Activated CD4-positive, alpha-beta T cell treated with anti-CD3 and anti-CD28 coated beads, Interleukin-2, amount 50 U/mL, for 24 hours (primary cell): ENCODE measurements around the gene KIAA0586.
A peak's percentile ranks its signal among the peaks of the same experiment; 100 is the strongest.
"Not testable (repeated sequence)": the region's sequence is repeated elsewhere in the genome, so short reads cannot be mapped to it uniquely, and the experiment has no call there.

ENCODE experiments used
- DNase-seq, 2 donors: peaks; one replicate each; pipeline ENCODE4 v3.0.0-alpha.2; 2020; ENCODE audit warnings: low read depth in 1 of 2, low spot score in 1 of 2

The KIAA0586 gene

DNA sequence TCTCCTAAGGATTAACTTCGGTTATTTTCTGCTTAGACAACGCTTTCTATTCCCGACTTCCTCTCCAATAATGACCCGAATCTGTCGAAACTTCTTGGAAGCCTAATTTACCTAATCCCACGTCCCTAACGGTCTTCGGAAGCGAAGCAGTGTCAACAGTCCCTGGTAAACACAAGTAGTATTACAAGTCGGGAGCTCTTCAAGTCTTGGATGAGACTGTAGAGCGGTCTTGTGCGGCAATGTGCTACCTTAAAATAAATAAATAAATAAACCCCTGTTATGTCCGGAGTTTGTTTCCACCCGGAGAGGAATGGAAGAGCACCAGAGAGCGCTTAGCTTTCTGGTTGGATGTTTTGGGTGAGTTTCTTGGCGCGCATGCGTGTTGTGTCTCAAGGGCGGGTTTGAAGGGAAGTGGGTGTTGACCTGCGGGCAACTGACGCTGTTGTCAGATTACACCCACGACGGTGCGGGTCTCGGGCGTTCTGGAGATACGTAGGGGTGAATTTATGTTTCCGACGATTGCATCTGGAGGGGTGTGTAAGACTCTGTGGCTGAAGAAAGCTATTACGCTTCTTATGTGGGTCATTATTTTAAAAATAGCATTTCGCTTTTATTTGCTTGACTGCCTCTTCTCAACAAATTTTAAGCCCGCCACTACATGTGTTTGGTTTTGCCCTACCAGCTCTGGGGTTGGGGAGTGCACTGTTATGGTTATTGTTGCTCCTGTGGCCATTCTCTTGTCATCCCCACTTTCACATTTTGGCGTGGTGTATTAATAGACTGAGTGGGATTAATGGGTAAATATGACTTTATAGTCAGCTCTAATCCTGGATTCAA, at the start of gene KIAA0586, which contains the start of gene TIMM9:
Gene KIAA0586 (plus strand): TSS at position 439 of the 837 bp plus-strand sequence. CDS start 546 bp downstream, outside the sequence.
Gene TIMM9 (minus strand): TSS at position 251 of the 837 bp plus-strand sequence. CDS start 15,586 bp downstream, outside the sequence.
- peak; percentile 86 to 96 for DNase-seq

DNA sequence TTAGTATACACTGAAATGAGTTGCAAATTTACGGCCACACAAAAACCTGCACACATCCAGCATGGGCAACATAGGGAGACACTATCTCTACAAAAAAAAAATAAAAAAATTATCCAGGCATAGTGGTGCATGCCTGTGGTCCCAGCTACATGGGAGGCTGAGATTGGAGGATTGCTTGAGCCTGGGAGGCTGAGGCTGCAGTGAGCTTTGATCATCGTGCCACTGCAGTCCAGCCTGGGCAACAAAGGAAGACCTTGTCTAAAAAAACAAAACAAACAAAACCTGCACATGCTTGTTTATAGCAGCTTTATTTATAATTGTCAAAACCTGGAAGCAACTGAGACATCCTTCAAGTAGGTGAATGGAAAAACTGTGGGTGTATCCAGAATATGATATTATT, 36.7 kb upstream of the KIAA0586 start:
- DNase-seq: no peak

DNA sequence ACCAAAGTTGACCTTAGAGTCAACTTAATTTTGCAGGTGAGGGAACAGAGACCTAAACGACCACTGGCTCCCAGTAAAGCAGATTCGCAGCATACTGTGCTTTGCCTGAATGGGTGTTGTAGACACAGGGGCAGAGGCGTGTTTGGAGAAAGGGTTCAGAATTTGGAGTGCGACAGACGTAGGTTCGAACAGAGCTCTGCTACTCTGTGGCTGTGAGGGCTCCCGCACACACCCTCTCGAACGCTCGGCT, 32.0 kb upstream of the KIAA0586 start:
- no peak for DNase-seq

DNA sequence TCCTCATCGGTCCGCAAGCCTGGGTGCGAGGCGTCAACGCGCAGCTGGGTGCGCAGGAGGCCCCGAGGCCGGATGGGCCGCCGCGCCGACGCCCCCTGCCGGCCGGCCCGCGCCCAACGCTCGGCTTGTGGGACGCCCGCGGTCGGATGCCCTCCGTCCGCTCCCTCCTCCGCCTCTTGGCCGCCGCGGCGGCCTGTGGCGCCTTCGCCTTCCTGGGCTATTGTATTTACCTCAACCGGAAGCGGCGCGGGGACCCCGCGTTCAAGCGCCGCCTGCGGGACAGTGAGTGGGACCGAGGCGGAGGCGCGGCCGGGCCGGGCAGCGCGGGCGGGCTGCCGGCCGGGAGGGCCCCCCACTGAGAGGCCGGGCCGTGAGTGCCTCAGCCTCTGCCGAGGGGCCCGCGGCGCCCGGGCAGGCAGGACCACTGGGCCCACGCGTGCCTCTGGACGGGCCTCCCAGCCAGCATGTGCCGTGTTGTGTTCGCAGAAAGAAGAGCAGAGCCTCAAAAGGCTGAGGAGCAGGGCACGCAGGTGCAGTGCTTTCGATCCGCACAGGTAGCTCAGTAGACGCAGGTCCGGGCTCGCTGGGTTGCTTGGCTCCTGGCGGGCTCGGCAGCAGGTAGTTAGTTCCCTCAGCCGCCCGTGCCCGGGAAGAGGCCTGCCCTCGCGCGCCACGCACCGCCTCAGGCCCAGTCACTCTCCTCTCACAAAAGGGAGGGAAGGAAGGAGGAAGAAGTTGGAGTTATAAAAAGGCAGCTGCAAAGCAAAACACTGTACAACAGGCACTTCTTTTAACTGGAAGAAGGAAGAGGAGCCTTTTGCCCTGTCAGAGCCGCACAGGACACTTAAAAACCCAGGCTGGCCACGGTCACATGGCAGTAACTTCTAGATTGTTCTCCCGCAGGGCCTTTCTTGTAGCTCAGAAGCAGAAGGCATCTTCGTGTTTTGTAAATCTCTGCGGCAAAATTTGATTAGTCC, 31.4 kb upstream of the KIAA0586 start, which contains the start of gene TOMM20L:
Gene TOMM20L (plus strand): TSS at position 119 of the 977 bp plus-strand sequence. CDS start 28 bp downstream, at position 147.
- DNase-seq: peak; percentile 41 to 56

DNA sequence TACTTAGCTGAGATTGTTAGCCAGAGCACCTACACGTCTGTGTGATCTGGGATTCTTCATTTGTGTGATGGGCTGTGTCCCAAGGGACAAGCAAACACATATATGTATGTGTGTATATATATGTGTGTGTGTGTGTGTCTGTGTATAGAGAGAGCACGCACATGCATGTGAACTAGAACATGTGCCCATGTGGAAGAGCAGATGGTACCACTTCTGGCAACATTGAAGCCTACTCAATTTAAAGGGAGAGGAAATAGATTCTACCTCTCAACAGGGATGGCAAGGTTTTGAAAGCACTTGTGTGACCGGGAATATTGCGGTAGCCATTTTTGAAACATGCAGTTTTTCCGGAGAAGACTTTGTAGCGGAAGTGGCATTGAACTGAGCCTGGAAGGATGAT, 30.4 kb upstream of the KIAA0586 start:
- no peak for DNase-seq

DNA sequence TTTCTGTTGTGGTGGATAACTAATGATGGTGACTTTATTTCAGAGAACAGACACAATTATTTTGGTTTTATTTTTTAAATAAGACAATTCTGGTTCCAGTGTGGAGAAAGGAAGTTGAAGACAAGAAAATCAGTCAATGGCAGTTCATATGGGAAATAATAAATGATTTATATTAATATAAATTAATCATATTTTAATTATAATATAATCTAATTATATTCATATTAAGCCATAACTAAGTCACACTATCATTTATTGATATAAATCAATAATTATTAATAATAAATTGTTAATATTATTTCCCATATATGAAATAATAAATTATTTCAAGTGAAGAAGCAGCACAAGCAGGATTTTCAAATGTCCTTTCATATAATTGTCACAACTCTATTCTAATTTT, 29.0 kb upstream of the KIAA0586 start:
- DNase-seq: no peak

DNA sequence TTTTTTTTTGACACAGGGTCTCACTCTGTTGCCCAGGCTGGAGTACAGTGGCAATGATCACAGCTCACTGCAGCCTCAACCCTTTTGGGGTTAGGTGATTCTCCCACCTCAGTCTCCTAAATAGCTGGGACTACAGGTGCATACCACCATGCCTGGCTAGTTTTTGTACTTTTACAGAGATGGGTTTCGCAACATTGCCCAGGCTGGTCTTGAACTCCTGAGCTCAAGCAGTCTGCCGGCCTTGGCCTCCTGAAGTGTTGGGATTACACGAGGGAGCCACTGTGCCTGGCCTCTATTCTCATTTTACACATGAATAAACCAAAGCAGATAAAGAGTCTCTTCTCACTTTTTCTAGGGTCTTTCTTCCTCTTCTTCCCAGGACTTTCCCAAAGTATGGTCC, 28.6 kb upstream of the KIAA0586 start:
- no peak for DNase-seq

DNA sequence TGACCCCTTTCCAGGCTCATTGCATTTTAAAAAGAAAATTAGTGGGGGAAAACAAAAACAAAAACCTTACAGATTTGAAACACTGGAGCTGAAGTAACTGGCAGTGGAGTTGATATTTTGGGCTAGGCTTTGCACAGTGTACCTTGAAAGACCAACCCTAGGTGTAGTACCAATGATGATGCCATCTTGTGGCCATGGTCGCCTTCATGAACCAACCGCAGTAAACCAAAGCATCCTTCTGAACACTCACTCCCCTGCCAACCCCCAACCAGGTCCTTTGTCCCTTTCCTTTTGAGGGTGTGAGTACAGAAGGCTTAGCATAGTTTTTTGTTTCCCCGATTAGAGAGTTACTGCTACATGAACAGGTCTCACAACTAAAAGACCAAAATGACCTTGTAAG, 25.9 kb upstream of the KIAA0586 start:
- no peak for DNase-seq

DNA sequence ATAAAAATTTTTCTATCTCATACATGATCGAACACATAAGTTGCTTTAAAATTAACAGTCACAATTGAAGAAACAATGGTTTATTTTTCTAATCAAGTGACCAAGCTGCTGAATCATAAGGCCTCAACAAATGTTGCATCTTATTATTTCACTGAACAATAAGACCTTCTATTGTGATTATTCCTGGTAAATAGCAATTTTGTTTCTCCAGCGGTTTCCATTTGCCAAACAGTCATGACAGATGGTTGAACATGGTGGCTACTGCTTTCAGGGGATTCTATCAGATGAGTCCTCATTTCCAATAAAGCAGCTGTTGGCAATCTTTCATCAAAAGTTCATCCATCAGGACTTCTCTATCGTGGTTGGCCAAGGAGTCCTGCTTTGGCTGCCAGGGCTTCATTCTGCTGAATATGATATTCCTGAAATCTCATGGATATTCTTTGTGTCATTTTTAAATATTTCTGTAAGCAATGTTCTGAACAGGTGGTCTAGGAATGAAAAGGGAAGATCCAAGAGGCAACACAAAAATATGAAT, 18.8 kb upstream of the KIAA0586 start:
- no peak for DNase-seq

DNA sequence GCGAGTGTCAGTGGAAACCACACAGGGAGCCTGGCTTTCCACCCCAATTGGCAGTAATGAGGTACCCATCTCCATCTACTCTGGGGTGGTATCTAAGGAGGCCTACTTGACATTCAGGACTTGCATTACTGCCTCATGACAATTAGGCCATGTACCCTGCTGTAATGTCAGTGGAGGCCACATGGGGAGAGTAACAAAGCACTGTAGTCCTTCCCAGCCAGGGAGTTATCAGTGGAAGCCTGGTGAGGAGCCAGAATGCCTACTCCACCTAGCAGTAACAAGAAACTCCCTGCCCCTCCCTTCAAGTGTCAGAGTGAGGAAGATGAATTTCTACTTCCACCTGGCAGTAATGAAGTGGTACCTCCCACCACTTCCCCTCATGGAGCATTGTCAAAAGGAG, 12.7 kb upstream of the KIAA0586 start:
- DNase-seq: no peak

DNA sequence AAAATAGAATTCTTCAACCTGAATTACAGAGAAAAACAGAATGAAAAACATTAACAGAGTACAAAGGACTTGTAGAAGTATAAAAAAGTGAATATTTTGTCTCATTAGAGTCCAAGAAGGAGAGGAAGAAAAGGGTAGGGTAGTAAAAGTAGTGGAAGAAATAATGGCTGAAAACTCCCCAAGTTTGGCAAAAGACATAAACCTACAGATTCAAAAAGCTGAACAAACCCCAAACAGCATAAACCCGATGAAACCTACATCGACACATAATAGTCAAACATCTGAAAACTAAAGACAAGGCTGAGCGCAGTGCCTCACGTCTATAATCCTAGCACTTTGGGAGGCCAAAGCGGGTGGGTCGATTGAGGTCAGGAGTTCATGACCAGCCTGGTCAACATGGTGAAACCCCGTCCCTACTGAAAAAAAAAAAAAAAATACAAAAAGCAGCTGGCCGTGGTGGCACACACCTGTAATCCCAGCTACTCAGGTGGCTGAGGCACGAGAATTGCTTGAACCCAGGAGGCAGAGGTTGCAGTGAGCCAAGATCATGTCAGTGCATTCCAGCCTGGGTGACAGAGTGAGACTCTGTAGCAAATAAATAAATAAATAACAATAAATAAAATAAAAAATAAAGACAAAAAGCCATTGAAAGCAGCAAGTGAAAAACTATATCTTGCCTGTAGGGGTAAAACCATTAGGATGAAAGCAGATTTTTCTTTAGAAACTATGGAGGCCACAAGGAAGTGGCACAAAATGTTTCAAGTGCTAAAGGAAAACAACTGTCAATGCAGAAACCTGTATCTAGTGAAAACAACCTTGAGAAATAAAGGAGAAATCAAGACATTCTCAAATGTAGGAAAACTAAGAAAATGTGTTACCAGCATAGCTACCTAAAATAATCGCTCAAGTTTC, 11.6 kb upstream of the KIAA0586 start:
- no peak for DNase-seq

DNA sequence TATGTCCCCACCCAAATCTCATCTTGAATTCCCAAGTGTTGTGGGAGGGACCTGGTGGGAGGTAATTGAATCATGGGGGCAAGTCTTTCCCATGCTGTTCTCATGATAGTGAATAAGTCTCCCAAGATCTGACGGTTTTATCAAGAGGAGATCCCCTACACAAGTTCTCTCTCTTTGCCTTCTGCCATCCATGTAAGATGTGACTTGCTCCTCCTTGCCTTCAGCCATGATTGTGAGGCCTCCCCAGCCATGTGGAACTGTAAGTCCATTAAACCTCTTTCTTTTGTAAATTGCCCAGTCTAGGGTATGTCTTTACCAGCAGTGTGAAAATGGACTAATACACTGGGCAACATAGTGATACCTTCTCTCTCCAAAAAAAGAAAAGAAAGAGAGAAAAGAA, 10.6 kb upstream of the KIAA0586 start:
- DNase-seq: not testable (repeated sequence)

DNA sequence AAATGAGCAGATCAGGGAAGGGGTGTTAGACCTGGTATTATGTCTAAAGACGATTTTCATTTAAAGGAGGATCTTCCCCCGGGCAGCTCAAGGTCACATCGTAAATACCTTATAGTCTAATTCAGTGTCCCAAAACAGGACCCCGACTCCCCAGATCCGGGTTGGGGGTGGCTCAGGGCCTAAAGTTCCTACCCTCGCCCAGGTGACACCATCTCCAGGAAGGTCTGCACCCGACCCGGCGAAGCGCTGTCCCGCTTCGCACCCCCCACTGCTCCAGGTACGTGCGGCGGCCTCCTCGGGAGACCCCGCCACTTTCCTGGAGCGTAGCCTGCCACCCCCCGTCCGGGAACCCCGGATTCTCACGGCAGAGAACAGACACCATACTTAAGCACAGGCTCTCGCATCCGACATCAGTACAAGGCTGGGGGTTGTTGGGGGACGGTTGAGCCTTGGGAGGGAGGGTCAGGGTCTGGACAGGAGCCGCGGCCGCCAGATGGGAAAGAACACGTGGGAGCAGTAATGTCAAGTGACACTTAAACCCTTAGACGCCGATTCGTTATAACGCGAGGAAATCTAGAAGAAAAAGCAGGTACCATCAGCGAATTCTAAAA, 744 bp upstream of the KIAA0586 start:
- peak; percentile 46 for DNase-seq

DNA sequence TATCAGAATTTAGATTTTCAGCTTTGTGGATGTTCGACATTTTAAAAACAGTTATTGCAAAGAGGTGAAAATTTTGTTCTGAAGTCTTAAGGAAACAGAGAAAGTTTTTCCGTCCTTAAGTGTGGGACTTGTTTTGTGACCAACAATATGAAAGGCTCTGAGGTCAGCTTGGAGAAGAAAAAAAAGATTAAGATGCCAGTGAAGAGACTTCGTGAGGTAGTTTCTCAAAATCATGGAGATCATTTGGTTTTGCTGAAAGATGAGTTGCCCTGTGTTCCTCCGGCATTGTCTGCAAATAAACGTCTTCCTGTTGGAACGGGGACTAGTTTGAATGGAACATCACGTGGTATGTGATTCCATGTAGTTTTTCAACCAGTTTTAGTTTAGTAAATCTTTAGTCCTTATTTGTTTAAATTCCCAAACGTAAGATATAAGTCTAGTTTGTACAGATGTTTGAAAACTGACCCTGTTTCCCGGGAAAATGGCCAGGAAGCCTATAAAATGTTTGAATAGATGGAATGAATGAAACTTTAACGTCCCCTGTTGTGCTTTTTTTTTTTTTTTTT, 682 bp downstream of the KIAA0586 start:
- no peak for DNase-seq

DNA sequence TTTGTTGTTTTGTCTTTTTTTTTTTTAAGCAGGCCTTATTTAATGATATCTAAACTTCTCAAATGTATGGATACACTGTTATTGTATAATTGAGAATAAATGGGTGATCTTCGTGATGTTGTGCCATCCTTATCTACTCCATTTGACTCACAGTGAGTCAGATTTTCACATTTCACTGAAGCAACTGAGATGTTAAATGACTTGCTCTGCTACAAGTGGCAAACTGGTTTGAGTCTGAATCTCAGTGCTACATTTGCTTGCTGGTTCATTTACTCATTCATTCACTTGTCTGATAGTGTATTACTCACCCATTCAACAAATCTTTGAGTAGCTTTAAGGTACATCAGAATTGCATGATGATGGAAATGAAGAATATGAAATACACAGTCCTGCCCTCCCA, 2.6 kb downstream of the KIAA0586 start:
- peak in 1 of 2 donors; percentile 23 for DNase-seq

DNA sequence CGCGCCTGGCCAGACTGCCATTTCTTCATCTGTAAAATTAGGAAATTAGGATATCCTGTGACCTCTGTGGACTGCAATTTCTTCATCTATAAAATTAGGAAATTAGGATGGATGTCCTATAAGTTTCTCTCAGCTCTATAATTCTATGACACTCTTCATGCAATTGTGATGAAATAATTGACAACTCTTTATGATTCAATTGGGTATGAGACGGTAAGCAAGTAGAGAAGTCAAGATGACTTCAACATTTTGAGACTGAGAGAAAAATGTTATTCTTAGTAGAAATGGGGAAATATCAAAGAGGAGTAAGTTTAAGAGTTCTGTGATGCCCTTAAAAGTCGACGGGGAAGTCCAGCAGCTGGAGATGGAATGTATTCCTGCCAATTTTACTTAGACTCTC, 12.0 kb downstream of the KIAA0586 start:
- DNase-seq: no peak

DNA sequence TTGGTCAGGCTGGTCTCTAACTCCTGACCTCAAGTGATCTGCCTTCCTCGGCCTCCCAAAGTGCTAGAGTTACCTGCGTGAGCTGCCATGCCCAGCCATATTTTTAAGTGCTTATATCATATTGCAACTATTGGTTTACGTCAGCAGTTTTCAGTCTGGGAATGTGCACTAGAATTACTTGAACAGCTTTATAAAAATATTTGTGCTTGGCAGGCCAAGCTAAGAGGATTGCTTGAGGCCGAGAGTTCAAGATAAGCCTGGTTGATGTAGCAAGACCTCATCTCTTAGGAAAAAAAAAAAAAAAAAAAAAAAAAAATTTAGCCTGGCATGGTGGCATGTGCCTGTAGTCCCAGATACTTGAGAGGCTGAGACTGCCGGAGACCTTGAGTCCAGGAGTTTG, 17.1 kb downstream of the KIAA0586 start:
- DNase-seq: no peak

DNA sequence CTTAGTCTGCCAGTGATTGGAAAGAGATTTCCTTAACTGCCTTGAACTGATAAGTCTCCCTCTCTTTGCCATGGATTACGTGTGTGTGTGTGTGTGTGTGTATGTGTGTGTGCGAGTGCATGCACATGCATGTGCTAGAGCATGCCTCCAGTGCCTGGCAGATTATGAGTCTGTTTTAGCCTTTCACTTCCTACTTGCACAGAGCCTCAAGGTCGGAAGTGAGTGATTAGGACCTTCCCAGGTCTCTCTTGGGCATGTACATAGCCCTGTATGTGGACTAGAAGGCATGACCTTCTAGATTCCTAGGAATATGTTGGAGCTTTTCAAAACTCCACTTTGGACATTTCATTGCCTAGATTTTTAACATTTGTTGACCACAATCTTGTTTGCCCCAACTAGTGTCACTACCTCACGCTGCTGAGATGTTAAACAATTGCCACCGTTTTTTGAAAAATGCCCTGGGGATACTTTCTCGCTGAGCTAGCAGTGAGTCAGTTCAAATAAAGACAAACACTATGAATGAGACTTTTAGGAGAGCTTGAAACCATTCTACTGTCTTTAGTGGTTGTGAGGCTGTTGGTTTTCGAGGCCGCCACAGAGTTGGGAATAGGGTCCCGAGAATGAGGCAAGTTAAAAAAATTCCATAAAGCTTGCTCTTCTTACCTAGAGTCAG, 28.2 kb downstream of the KIAA0586 start:
- DNase-seq: no peak

DNA sequence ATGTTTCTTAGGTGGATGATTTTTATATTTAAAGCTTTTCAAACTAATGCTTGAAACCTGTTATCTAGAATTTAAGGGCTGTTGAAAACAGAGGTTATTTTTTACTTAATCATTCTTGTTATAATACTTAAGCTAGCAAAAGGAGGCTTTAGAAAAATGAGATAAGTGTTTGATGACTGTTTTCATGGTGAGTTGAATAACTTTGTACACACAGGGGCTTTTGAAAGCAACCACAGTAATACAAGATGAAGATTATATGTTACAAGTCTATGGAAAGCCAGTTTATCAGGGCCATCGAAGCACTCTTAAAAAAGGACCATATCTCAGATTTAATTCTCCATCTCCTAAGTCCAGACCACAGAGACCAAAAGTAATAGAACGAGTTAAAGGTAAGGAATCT, 33.3 kb downstream of the KIAA0586 start:
- no peak for DNase-seq
